ENCODE results near the gene SPINK9.
"Not testable (repeated sequence)": the region's sequence is repeated elsewhere in the genome, so short reads cannot be mapped to it uniquely, and the experiment has no call there.

Gene SPINK9, protein sequence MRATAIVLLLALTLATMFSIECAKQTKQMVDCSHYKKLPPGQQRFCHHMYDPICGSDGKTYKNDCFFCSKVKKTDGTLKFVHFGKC

DNA sequence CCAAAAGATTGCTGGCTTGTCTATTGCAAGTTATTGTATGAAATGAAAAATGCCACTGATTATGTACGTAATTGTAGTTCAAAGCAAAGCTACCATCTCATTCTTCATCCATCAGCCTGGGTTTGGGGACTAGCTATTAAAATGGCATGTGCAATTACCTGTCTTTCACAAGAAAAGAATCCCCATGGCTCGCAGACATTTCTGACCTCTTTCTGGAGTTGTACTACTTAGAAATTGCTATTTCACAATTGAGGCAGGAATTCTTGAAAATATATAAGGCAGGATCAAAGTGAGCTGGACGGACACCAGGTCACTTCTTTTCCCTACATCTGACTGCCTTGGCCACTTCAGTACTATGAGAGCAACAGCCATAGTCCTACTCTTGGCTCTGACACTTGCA is at the start of gene SPINK9:
SPINK9 (plus strand) TSS at position 301 of the 400 bp plus-strand sequence; CDS start at position 356, 55 bp downstream.
- DNase-seq (ENCODE audit: low spot score): no peak

DNA sequence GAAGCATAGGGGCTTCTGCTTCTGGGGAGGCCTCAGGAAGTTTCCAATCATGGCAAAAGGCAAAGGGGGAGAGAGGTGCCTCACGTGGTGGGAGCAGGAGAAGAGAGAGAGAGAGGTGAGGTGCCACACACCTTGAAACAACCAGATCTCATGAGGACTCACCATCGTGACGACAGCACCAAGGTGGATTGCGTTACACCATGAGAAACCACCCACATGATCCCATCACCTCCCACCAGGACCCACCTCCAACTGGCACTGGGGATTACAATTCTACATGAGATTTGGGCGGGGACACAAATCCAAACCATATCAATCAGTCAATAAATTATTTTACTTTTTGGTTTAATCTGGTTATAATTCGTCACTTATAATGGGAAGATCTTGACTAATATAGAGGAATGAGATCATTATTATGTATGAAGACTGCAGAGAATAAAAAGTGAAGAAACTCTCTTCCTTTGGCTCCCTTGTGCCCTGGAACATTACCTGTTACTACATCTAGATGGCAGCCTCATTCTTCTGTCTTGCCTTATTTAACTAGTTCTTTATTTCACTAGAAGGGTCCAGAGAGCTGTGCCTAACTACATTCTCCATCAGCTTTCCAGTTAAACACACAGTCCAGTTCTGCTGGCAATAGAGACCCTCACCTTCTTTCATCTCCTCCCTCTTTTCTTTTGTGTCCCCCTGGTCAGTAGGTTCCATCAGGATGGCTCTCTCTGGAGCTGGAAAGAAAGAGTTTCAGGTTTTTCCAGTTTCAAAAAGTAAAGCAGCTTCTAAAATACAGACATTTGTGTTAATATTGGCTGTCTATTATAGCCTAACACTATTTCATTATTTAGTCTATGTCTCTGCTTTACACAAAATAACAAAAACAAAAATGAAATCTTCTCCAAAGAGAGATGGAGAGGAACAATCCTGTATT is 44.8 kb upstream of the SPINK9 start:
- peak; percentile 11 for DNase-seq (ENCODE audit: low spot score)

DNA sequence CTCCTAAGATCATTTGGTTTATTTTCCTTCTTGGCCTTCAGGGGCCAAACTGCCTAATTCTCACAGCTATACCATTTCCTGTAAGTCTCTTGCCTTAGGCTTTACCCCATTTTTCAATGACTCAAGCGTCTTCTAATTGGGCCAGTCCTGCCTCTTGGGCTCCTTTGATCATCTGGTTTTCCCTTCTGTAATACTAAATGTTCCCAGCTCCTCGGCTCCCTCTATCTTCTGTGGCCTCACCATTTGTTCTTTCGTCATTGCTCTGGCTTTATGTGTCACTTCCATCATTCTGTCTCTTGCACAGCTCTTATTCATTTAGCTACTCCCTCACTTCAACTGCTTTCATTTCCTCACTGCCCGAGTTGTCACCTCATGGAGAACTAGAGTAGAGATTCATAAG is 37.6 kb upstream of the SPINK9 start:
- no peak for DNase-seq (ENCODE audit: low spot score)

DNA sequence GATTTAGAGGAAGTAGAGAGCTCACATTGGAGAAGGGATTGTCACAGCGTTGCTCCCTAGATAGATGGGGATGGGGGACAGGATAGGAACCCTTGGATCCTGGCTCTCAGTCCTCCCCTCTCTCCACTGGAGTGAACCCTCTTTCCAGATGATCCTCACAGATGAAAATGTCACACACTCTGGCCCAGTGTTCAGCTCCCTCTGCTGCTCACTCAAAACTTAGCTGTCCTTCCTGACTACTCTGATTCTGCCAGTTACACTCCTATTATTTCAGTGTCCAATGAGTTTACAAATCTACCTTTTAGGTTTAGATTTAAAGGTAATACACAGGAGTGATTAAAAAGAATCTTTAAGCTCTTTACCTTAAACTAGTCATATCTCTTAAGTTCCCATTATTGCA is 28.9 kb upstream of the SPINK9 start:
- no peak for DNase-seq (ENCODE audit: low spot score)

DNA sequence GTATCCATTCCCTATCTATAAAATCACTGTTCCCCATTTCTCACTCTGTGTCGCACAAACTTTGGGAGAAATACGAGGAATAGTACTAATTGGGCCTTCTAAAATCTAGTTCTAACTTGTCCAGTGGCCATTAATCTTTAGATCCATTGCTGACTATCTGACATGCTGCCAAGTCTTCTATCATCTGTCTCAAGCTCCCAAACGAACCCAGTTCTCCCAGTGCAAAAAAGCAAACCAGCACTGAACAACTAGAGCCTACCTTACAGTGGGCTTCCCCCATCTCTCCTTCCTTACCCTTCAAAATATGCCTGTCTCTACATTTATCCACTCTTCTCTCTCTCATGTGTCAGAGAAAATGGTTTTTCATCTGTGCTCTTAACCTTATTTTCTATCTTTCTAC is 26.3 kb upstream of the SPINK9 start:
- no peak for DNase-seq (ENCODE audit: low spot score)

DNA sequence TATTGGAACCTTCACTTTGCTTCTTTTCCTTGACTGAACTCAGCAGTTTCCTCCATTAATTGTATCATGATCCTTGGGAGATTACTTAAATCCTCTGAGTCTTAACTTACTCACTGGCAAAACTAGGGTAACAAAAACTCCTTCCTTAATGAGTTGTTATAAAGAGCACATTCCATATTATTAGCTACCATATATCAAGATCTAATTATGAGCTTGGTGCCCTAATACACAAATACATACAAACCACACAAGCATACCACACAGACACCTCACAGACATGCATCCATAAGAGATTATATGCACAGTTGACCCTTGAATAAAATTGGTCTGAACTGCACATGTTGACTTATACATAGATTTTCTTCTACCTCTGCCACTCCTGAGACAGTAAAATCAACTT is 25.6 kb upstream of the SPINK9 start:
- no peak for DNase-seq (ENCODE audit: low spot score)

DNA sequence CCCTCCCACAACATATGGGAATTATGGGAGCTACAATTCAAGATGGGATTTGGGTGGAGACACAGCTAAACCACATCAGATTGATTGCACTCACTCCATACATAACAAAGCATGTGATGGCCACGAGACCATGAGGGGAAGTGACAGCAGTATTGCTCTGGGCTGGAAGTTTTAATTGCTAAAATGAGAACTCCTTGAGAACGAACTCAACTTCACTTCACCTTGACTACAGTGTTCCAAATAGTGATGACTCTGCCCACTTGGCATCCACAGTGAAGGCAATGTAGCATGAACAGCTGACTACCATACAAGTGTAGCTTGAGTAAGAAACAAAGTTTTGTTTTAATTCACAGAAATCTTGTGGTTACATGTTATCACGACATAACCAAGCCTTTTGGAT is 23.9 kb upstream of the SPINK9 start:
- no peak for DNase-seq (ENCODE audit: low spot score)

DNA sequence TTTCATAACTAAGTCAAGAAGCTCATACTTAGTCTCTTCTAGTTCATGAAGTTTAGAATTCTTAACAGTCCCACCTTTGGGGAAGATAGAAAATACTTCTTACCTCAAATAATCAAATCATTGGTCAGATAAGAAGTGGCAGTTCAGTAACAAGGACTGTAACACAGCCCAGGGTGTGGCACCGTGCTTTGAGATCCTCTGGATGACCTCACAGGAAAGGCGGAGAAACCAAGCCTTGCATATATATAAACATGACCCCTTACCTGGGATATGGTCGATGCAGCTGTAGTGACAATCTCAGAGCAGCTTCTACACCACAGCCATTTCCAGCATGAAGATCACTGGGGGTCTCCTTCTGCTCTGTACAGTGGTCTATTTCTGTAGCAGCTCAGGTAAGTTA is 23.2 kb upstream of the SPINK9 start, which contains the start of gene SPINK7:
SPINK7 (plus strand) TSS at position 271 of the 400 bp plus-strand sequence; CDS start at position 332, 61 bp downstream.
- DNase-seq (ENCODE audit: low spot score): no peak

DNA sequence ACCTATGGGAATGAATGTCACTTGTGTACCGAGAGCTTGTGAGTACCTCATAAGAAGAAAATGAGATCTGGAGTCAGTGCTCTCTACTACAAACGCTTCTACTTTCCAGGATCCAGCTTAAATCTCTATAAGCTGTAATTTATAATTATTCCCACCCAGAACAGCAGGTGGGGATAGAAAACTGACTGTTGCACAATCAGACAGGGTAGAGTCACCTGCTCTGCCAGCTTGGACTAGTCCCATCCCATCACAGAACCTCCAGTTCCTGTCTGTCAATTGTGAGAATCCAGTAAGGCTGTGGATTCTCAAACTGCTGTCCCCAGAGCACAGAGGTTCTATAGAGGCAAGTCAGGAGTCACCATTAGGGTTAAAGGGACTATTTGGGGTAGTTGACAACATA is 21.2 kb upstream of the SPINK9 start:
- DNase-seq (ENCODE audit: low spot score): no peak

DNA sequence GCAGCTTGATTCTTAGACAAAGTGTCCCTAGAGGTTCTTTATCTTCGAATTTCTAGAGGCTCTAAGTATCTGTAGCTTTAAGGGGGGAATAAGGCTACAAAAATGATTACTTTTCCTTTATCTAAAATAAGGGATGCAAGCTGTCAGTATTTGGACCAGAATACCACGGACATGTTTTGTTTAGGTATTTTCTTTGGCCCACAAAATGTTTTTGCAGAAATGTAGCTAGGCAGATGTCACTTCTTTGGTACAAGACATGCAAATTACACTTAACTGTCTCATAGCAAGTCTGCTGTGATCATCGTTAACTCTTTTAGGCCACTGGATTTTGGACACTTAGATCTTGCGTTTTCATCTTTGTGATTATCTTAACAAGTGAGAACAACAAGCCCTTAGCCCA is 20.6 kb upstream of the SPINK9 start:
- DNase-seq (ENCODE audit: low spot score): no peak

DNA sequence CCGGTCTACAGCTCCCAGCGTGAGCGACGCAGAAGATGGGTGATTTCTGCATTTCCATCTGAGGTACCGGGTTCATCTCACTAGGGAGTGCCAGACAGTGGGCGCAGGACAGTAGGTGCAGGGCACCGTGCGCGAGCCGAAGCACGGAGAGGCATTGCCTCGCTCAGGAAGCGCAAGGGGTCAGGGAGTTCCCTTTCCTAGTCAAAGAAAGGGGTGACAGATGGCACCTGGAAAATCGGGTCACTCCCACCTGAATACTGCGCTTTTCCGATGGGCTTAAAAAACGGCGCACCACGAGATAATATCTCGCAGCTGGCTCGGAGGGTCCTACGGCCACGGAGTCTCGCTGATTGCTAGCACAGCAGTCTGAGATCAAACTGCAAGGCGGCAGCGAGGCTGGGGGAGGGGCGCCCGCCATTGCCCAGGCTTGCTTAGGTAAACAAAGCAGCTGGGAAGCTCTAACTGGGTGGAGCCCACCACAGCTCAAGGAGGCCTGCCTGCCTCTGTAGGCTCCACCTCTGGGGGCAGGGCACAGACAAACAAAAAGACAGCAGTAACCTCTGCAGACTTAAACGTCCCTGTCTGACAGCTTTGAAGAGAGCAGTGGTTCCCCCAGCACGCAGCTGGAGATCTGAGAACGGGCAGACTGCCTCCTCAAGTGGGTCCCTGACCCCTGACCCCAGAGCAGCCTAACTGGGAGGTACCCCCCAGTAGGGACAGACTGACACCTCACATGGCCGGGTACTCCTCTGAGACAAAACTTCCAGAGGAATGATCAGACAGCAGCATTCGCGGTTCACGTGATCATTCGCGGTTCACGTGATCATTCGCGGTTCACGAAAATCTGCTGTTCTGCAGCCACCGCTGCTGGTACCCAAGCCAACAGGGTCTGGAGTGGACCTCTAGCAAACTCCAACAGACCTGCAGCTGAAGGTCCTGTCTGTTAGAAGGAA is 15.1 kb upstream of the SPINK9 start:
- not testable (repeated sequence) for DNase-seq (ENCODE audit: low spot score)

DNA sequence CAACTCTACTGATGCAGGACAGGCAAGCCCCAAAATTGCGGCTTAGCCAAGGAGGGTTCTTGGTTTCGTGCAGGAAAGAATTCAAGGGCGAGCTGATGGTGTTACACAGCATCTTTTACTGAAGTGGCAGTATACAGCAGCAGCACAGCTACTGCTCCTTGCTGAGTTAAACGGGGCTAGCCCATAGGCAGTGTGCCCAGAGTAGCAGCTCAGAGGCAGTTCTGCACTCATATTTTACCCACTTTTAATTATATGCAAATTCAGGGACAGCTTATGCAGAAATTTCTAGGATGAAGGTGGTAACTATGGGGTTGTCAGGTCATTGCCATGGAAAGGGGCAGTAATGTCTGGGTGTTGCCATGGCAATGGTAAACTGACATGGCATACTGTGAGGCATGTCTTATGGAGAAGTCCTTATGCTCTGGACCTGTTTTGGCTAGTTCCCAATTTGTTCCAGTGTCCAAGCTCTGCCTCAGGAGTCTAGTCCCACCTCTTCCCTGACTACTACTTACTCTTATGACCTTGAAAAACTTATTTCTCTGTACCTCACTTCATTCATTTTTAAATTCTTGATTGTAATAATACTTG is 2.0 kb upstream of the SPINK9 start:
- DNase-seq (ENCODE audit: low spot score): no peak

DNA sequence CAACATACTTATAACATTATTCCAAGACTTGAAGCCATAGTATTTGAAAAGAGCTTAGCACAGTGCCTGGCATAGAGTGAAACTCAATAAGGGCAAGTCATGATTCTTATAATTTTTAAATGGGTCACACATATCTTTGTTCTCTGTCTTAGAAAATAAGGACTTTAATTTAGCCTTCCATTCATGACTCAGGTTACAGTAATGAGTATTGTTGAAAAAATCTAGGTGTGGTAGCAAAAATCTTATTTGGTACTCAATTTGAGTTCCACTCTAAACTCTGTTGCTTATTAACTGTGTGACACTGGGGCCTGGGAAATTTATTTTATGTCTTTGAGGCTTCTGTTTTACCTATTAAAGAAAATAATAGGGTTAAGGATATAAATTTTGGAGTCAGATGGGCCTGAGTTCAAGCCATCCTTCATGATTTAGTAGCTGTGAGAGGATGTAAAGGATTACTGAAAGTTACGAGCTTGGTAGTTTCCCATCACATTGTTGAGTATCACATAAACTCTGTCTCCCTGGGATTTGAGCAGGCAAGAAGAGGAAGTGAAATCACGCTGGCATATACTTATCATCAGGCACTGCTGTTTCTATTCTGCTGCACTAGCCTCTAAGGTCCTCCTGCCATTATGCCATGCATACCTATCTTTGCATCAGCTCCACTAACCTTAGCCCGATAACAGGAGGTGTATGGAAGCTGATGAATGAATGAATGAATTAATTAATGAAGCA is 1.5 kb downstream of the SPINK9 start:
- DNase-seq (ENCODE audit: low spot score): no peak

DNA sequence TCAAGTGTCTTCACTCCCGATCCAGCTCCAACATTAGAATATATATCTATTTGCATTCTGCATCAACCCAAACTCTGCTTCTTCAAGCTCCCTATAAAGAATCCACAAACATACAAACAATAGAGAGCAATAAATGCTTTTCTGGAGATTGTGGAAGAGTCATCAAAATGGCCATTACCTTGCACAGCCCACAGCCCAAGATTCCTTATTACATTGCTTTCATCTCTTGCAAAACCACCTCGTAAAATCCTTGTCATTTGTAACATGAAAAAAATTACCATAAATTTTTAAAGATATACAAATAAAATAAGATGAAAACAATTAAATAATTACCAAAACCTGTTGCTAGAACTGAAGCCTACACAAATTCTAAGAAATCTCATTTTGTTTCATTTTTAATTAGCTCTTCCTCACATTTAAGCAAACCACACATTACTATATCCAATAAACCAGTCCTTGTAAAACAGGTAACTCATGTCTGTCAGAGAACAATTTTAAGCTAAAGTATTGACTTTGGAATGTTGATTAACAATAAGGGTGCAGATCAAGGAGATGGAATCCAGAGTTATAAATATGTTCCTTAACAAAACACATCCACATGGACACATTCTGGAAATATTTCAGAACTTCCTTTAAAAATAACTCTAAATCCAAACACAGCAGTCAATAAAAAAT is 7.1 kb downstream of the SPINK9 start:
- no peak for DNase-seq (ENCODE audit: low spot score)

DNA sequence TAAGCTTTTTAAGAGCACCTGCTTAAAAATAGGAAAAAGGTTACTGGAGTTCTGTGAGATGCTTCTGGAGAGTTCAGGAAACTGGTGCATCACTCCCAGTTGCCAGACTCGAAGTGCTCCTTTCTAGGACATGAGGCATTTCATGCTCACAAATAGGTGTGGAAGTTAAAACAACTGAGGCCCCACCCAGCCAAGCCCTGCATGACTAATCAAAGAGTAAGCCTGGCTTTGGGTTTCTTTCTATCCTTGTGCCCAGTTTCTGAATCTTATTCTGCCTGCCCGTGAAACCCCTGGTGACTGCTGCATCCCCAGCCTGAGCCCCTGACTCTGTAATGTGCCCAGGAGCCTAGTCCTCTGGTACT is 7.7 kb downstream of the SPINK9 start:
- no peak for DNase-seq (ENCODE audit: low spot score)

DNA sequence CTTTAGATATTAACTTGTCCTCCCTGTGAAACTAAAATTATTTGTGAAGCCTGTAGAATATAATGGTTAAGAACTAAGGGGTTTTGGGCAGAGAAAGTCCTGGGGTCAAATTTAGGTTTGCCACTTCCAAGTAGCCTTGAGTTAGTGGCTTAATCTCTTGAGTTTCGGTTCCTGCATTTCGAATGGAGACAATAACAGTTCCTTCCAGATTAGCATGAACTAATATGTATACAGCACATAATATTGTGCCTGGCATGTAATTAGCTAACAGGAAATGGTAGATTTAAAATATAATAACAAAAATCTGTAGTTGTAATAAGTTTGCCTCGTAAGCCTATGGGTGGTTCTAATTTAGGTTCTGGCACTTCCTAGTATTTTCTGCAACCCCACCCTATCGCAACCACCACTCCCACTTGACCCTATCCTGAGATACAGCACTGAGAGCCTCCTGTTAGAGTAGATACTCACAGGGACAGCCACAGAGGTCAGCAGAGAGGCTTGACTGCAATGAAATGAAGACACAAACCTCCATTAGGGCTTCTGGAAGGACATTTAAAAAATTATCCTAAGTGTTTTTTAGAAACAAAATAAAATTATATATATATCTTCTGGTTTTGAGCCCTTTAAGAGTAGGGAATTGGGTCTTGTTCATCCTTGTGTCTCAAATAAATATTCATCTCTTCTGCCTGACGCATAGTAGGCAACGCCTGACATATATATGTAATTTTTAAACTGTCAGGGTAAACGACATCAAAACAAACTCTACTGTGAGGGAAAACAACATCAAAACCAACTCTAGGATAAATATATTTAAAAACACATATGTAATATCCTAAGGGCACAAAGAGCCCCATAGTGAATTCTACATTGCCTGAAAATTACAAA is 8.5 kb downstream of the SPINK9 start:
- no peak for DNase-seq (ENCODE audit: low spot score)

DNA sequence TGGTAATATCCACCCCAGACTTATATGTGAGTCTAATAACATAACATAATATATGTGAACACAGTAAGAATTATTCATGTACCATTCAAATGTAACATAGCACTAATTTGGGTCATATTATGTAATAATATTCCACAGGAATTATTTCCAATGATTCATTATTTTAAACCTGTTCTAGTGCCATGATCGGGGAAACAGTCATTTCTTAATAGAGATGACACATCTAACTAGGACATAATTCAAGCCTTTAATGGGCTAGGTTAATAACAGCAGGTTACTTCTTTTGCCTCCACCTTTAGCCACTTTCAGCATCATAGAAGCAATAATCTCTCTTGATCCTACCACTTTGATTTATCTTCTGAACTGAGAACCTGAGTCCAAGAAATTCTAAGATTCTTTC is 12.3 kb downstream of the SPINK9 start:
- DNase-seq (ENCODE audit: low spot score): no peak

DNA sequence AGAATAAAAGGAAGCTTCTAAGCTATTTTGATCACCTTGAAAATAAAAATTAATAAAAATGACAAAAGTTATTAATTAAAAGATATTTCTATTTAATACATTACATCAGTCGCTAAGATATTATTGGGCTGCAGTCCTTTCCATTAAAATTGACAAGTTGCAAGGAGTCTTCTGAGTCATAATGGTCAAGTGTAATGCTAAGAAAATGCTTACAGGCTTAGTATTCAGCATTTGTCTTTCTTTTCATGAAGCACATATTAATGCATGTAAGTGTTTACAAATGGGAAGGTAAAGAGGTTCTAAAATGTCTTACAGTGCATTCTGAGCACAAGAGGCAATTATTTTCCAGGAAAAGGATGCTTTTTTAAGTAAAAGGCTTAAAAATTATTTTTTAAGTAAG is 17.3 kb downstream of the SPINK9 start:
- no peak for DNase-seq (ENCODE audit: low spot score)

DNA sequence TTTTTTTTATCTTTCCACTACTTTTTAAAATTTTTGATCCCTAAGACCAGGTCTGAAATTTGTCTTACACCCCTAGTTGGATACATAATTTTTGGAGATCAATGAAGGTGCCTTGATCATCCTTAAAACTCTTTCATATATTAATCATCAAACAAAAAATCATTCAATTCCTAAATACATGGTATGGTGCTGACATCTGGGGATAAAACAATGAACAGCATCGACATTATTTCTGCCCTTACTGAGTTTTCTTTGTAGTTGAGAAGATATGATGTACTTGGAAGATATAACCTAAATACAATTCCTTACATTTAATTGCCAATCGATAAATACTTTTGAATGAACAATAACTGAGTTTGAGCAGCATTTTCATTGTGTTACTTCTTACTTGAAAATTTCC is 18.3 kb downstream of the SPINK9 start:
- DNase-seq (ENCODE audit: low spot score): no peak

DNA sequence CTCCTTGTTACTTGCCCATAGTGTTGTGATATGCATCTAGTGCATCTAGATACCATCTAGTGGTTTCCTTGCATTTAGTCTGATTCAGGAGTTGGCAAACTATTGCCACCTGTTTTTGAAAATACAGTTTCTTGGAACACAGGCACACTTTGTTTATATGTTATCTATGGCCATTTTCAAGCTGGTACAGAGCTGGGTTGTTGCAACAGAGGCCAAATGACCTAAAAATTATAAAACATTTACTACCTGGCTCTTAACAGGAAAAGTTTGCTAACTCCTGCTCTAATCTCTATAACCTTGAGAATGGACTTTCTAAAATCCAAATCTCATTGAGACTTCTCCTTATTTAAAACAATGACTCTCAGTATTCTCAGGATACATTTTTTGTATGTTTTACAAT is 29.0 kb downstream of the SPINK9 start:
- no peak for DNase-seq (ENCODE audit: low spot score)

Measured in hepatic stellate cell (primary cell).